Cardiac fibroblast (primary cell): ENCODE results near the gene CRACR2A.
A peak's percentile ranks its signal among the peaks of the same experiment; 100 is the strongest.

Experiments
- DNase-seq, 2 donors: peaks; one replicate each; pipeline versions ENCODE4 v3.0.0 to v3.0.0-alpha.2; 2010; ENCODE audit warnings: low read depth in 2 of 2
- H3K4me3 ChIP-seq, 2 donors: replicated peaks in 1 of 2; 1 replicate in 1 of 2; 2 replicates in 1 of 2; pipeline ENCODE4 v1.5.1; 2011; ENCODE audit warnings: low read depth in 2 of 2, low read length in 2 of 2, mild to moderate bottlenecking in 2 of 2, moderate library complexity in 1 of 2
- CTCF ChIP-seq: IDR thresholded peaks from one replicate; pipeline ENCODE4 v1.5.1; 2011; ENCODE audit warnings: low read depth, mild to moderate bottlenecking, low read length, inconsistent platforms

Gene CRACR2A

GRCh38 chr12:3740480-3741231 is 12.3 kb downstream of the CRACR2A start:
- no peak for TF ChIP-seq CTCF
- H3K4me3 ChIP-seq: no peak overlapping the region
- no peak for DNase-seq

GRCh38 chr12:3735432-3735831 is 17.5 kb downstream of the CRACR2A start:
- DNase-seq: no peak
- no peak overlapping the region for H3K4me3 ChIP-seq
- no peak for TF ChIP-seq CTCF

- DNase-seq: no peak
- H3K4me3 ChIP-seq: no peak overlapping the region
- no peak for TF ChIP-seq CTCF
Measured at GRCh38 chr12:3732901-3733300, 20.0 kb downstream of the CRACR2A start.

GRCh38 chr12:3730111-3730510 is 22.8 kb downstream of the CRACR2A start:
- no peak overlapping the region for H3K4me3 ChIP-seq
- DNase-seq: no peak
- no peak for TF ChIP-seq CTCF

- DNase-seq: no peak
- no peak for TF ChIP-seq CTCF
- no peak overlapping the region for H3K4me3 ChIP-seq
Measured at GRCh38 chr12:3728686-3729085, 24.2 kb downstream of the CRACR2A start.

GRCh38 chr12:3727877-3728632 is 24.9 kb downstream of the CRACR2A start:
- no peak overlapping the region for H3K4me3 ChIP-seq
- DNase-seq: peak; percentile 63 to 81
- no peak for TF ChIP-seq CTCF
